Tibial nerve (tissue), 4 donors: ENCODE data around the gene RRAS. TPM values are rescaled to one million over a fixed set of nuclear protein-coding genes. Genes with fewer than 3 reads are reported as not detected.

Source experiments
- DNase-seq, 2 donors: peaks; one replicate each; pipeline ENCODE4 v3.0.0-alpha.2; 2019; ENCODE audit warnings: low spot score in 2 of 2
- H3K27ac ChIP-seq, 4 donors: fragments of 200-600 bp; sonication (generic) in 3 of 4; one replicate each; pipeline ENCODE4 v1.5.1; 2017 to 2019; ENCODE audit warnings: mild to moderate bottlenecking in 1 of 4
- H3K27me3 ChIP-seq, 2 donors: fragments of 200-600 bp; sonication (generic) in 1 of 2; one replicate each; pipeline versions ENCODE4 v1.5.1 to v1.6.0; 2017 to 2019
- H3K36me3 ChIP-seq, 3 donors: fragments of 200-600 bp; sonication (generic); one replicate each; pipeline ENCODE4 v1.5.1; 2018 to 2019
- H3K4me1 ChIP-seq, 4 donors: fragments of 200-600 bp; sonication (generic) in 3 of 4; one replicate each; pipeline ENCODE4 v1.5.1; 2017 to 2019
- H3K4me3 ChIP-seq, 4 donors: fragments of 200-600 bp; sonication (generic) in 3 of 4; one replicate each; pipeline ENCODE4 v1.5.1; 2017 to 2019; ENCODE audit warnings: mild to moderate bottlenecking in 1 of 4, moderate library complexity in 1 of 4
- H3K9me3 ChIP-seq, 4 donors: fragments of 200-600 bp; sonication (generic) in 3 of 4; one replicate each; pipeline ENCODE4 v1.5.1; 2017 to 2019
- CTCF ChIP-seq, 5 experiments: fragments of 200-600 bp in 3 of 5; fragments of 450-650 bp in 2 of 5; sonication (generic) in 3 of 5; IDR thresholded peaks; one replicate each; pipeline ENCODE4 v1.5.1; 2016 to 2019; ENCODE audit warnings: antibody characterized with exemption in 5 of 5, mild to moderate bottlenecking in 3 of 5, moderate library complexity in 2 of 5
- EP300 ChIP-seq, 2 donors: sonication (generic); formaldehyde crosslinking; IDR thresholded peaks; one replicate each; pipeline ENCODE4 v1.6.1; 2017; ENCODE audit warnings: antibody characterized with exemption in 2 of 2, mild to moderate bottlenecking in 1 of 2
- POLR2A ChIP-seq, 2 donors: fragments of 450-650 bp; IDR thresholded peaks; one replicate each; pipeline ENCODE4 v1.6.1; 2017; ENCODE audit warnings: antibody characterized with exemption in 2 of 2, mild to moderate bottlenecking in 2 of 2, moderate library complexity in 2 of 2
- WGBS, 2 donors: methylation state at CpG; one replicate each; pipeline ENCODE4 v1.1.5; 2018; 5-methylcytosine and 5-hydroxymethylcytosine counted together
- total RNA-seq, 4 donors: library from RNA; depleted of rRNA; stranded (reverse); fragments of >200 nt; gene quantifications; one replicate each; pipeline ENCODE4 v1.1.0, GENCODE V29; 2016

The RRAS gene
- 100 to 1,000 TPM in 3 of 4 donors, 10 to 100 TPM in 1; 81.6 to 190 (median 162) TPM for total RNA-seq

- peaks cover 0 to 75% (median 34%) of the 10 kb centered on the region in 4 donors for H3K4me1 ChIP-seq
Measured at GRCh38 chr19:49640113-49640898, at the start of gene RRAS. Gene RRAS (minus strand): TSS chr19:49640143. CDS start chr19:49640098, 45 bp downstream.

GRCh38 chr19:49689133-49690078 lies 49.5 kb upstream of the RRAS start, which contains the start of gene ADM5:
Gene ADM5 (plus strand): TSS chr19:49689594. CDS start chr19:49689838, 244 bp downstream.
- DNase-seq, result no peak
- Histone ChIP-seq H3K27me3 (peaks cover 0 to 39% of the 10 kb centered on the region in 2 donors), H3K4me3 (peak within 1 kb of the TSS; percentile 24 to 49 (median 35)), H3K4me1 (peaks cover 0 to 27% (median 10%) of the 10 kb centered on the region in 4 donors), H3K36me3 (peaks cover 0 to 45% (median 16%) of the 10 kb centered on the region in 3 donors), H3K9me3 (no peaks in the 10 kb centered on the region), H3K27ac (peak within 1 kb of the TSS in 3 of 4 donors; percentile 13 to 60 (median 15))
- 32 to 36% methylated on average over 45 to 52 of the region's 54 CpGs for WGBS, 2 donors
- TF ChIP-seq CTCF (IDR thresholded peaks at IDR 0.05), result peak; percentile 25 to 42 (median 36)
- no peak for TF ChIP-seq EP300 (IDR thresholded peaks at IDR 0.05)
- no peak for TF ChIP-seq POLR2A (IDR thresholded peaks at IDR 0.05)

More at GRCh38 chr19:49640113-49640898, at the start of gene RRAS:
- 1% methylated on average over 48 to 49 of the region's 51 CpGs for WGBS, 2 donors
- Histone ChIP-seq H3K4me3 (peak within 1 kb of the TSS; percentile 56 to 98 (median 67)), H3K27ac (peak within 1 kb of the TSS; percentile 95 to 100 (median 99)), H3K36me3 (peaks cover 0 to 21% (median 0%) of the 10 kb centered on the region in 3 donors), H3K27me3 (no peaks in the 10 kb centered on the region), H3K9me3 (no peaks in the 10 kb centered on the region)
- TF ChIP-seq POLR2A (IDR thresholded peaks at IDR 0.05) (peak; percentile 68 to 88), CTCF (IDR thresholded peaks at IDR 0.05) (peak in 1 of 5 experiments; percentile 28), EP300 (IDR thresholded peaks at IDR 0.05) (peak; percentile 94 to 98)
- peak; percentile 99 for DNase-seq

GRCh38 chr19:49688531-49689132 lies 48.7 kb upstream of the RRAS start:
- peak overlapping the region in 1 of 4 donors; percentile 60 for H3K27ac ChIP-seq
- H3K4me3 ChIP-seq, result peak overlapping the region in 1 of 4 donors; percentile 49
- no peaks in the 10 kb centered on the region for H3K9me3 ChIP-seq
- no peak for DNase-seq
- H3K4me1 ChIP-seq, result peaks cover 0 to 27% (median 10%) of the 10 kb centered on the region in 4 donors
- WGBS, 2 donors, result 67 to 78% methylated on average over 10 to 12 of the region's 12 CpGs
- H3K27me3 ChIP-seq, result peaks cover 0 to 39% of the 10 kb centered on the region in 2 donors
- no peak for TF ChIP-seq POLR2A (IDR thresholded peaks at IDR 0.05)
- no peak for TF ChIP-seq CTCF (IDR thresholded peaks at IDR 0.05)
- no peak for TF ChIP-seq EP300 (IDR thresholded peaks at IDR 0.05)
- peaks cover 0 to 53% (median 19%) of the 10 kb centered on the region in 3 donors for H3K36me3 ChIP-seq

GRCh38 chr19:49687566-49688316 lies 47.8 kb upstream of the RRAS start:
- peaks cover 0 to 27% (median 10%) of the 10 kb centered on the region in 4 donors for H3K4me1 ChIP-seq
- H3K36me3 ChIP-seq, result peaks cover 0 to 62% (median 19%) of the 10 kb centered on the region in 3 donors
- peak overlapping the region in 1 of 4 donors; percentile 49 for H3K4me3 ChIP-seq
- H3K27ac ChIP-seq, result peak overlapping the region in 1 of 4 donors; percentile 57
- no peaks in the 10 kb centered on the region for H3K9me3 ChIP-seq
- DNase-seq, result no peak
- H3K27me3 ChIP-seq, result peaks cover 0 to 33% of the 10 kb centered on the region in 2 donors
- TF ChIP-seq POLR2A (IDR thresholded peaks at IDR 0.05) (no peak), CTCF (IDR thresholded peaks at IDR 0.05) (no peak), EP300 (IDR thresholded peaks at IDR 0.05) (no peak)
- 63 to 74% methylated on average over 22 to 26 of the region's 26 CpGs for WGBS, 2 donors
